Kidney epithelial cell (primary cell): Measurements from ENCODE around the gene TBCB. TPM values are rescaled to one million over a fixed set of nuclear protein-coding genes. Genes with fewer than 3 reads are reported as not detected.
A peak's percentile ranks its signal among the peaks of the same experiment; 100 is the strongest.
"Not testable (repeated sequence)": the region's sequence is repeated elsewhere in the genome, so short reads cannot be mapped to it uniquely, and the experiment has no call there.

Experiments
- DNase-seq: peaks from one replicate; pipeline ENCODE4 v3.0.0-alpha.2; 2010; ENCODE audit warnings: low read depth
- H3K27me3 ChIP-seq: 2 replicates; pipeline ENCODE4 v1.6.0; 2011; ENCODE audit warnings: low read length; ENCODE audit not compliant: control insufficient read depth, insufficient read depth
- H3K36me3 ChIP-seq: 2 replicates; pipeline ENCODE4 v1.5.1; 2011; ENCODE audit warnings: low read length; ENCODE audit not compliant: control insufficient read depth, insufficient read depth
- H3K4me3 ChIP-seq: 2 replicates; pipeline ENCODE4 v1.5.1; 2011; ENCODE audit warnings: low read depth, mild to moderate bottlenecking, control low read depth, low read length
- total RNA-seq: library from RNA; depleted of rRNA; stranded (reverse); fragments of >200 nt; gene quantifications from 2 replicates; pipeline ENCODE4 v1.2.3, GENCODE V29; 2015
- TF ChIP-seq, protein P1 (sequence below): IDR thresholded peaks from 2 replicates; pipeline ENCODE4 v1.5.1; 2011; ENCODE audit warnings: mild to moderate bottlenecking, moderate library complexity, low read length, control low read depth, inconsistent platforms; ENCODE audit not compliant: insufficient read depth, poor library complexity, severe bottlenecking

Gene TBCB, protein sequence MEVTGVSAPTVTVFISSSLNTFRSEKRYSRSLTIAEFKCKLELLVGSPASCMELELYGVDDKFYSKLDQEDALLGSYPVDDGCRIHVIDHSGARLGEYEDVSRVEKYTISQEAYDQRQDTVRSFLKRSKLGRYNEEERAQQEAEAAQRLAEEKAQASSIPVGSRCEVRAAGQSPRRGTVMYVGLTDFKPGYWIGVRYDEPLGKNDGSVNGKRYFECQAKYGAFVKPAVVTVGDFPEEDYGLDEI
- 337 and 371 TPM in 2 replicates for total RNA-seq

DNA sequence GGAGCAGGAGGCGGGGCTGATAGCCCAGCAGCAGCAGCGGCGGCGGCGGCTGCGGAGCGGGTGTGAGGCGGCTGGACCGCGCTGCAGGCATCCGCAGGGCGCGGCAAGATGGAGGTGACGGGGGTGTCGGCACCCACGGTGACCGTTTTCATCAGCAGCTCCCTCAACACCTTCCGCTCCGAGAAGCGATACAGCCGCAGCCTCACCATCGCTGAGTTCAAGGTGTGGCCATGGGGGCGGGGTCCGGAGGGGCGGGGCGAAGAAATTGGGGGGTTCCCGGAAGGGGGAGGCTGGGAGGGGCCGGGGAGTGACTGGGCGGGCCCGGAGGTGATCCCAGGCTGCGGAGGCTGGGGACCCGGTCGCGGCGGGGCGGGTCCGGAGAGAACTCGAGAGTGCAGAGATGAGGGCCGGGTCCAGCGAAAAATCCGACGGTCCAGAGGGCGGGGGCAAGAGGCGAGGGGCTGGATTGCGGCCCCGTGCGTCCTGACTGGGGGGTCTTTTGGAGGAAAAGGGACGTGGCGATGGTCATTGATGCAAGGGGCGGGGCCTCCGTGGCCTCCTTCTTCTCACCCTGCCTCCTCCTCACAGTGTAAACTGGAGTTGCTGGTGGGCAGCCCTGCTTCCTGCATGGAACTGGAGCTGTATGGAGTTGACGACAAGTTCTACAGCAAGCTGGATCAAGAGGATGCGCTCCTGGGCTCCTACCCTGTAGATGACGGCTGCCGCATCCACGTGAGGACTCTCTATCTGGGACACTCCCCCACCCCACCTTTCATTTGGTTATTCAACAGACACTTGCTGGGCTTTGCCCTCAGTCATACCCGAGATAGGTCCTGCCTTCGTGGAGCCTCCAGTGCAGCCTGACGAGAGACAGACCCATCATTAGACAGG, at the start of gene TBCB:
Gene TBCB, plus strand, starts transcription at position 16 of the 891 bp plus-strand sequence. Its CDS starts 93 bp downstream, at position 109.
- DNase-seq: no peak
- H3K27me3 ChIP-seq: no peaks in the 10 kb centered on the region
- TF ChIP-seq, protein P1, sequence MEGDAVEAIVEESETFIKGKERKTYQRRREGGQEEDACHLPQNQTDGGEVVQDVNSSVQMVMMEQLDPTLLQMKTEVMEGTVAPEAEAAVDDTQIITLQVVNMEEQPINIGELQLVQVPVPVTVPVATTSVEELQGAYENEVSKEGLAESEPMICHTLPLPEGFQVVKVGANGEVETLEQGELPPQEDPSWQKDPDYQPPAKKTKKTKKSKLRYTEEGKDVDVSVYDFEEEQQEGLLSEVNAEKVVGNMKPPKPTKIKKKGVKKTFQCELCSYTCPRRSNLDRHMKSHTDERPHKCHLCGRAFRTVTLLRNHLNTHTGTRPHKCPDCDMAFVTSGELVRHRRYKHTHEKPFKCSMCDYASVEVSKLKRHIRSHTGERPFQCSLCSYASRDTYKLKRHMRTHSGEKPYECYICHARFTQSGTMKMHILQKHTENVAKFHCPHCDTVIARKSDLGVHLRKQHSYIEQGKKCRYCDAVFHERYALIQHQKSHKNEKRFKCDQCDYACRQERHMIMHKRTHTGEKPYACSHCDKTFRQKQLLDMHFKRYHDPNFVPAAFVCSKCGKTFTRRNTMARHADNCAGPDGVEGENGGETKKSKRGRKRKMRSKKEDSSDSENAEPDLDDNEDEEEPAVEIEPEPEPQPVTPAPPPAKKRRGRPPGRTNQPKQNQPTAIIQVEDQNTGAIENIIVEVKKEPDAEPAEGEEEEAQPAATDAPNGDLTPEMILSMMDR: no peak
- peak within 1 kb of the TSS; percentile 74 for H3K4me3 ChIP-seq
- no peaks in the 10 kb centered on the region for H3K36me3 ChIP-seq

DNA sequence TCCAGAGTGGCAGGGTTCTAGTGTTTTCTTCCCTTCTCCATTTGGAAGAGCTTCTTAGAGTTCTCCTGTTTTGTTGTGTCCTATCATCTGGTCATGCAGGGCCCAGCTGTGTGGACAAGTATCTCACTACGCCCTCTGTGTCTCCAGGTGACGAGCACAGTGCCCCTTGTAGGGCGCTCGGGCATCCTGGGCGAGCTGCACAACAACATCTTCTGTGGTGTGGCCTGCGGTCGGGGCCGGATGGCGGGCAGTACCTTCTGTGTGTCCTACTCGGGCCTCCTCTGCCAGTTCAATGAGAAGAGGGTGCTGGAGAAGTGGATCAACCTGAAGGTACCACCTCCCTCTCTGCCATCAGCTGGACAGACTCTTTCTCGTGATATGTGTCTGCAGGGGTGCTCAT, 47.6 kb upstream of the TBCB start:
- DNase-seq: no peak
- Histone ChIP-seq H3K4me3 (no peak overlapping the region), H3K36me3 (no peaks in the 10 kb centered on the region), H3K27me3 (no peaks in the 10 kb centered on the region)
- TF ChIP-seq, protein P1: no peak

DNA sequence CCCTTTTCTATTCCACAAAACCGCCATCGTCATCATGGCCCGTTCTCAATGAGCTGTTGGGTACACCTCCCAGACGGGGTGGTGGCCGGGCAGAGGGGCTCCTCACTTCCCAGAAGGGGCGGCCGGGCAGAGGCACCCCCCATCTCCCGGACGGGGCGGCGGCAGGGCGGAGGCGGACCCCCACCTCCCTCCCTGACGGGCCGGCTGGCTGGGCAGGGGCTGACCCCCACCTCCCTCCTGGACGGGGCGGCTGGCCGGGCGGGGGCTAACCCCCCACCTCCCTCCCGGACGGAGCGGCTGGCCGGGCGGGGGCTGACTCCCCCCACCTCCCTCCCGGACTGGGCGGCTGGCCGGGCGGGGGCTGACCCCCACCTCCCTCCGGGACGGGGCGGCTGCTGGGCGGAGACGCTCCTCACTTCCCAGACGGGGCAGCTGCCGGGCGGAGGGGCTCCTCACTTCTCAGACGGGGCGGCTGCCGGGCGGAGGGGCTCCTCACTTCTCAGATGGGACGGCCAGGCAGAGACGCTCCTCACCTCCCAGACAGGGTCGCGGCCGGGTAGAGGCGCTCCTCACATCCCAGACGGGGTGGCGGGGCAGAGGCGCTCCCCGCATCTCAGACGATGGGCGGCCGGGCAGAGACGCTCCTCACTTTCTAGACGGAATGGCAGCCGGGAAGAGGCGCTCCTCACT, 46.3 kb upstream of the TBCB start:
- DNase-seq, H3K27me3 ChIP-seq, H3K36me3 ChIP-seq, H3K4me3 ChIP-seq: not testable (repeated sequence)

DNA sequence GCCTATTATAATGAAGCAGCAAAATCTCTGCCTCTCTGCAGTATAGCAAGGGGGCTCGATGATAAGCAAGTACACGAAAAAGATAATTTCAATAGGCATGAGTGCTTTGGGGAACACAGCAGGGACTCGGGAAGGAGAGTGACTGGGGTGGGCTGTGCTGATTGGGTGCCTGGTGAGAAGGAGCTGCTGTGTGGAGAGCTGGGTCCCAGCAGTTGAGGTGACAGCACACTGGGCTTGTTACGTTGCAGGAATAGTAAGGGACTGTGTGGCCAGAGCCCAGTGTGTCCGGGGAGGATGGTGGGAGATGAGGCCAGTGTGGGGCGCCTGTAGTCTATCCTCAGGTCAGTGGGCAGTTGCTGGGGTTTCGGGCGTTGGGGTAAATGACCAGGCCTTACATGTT, 43.2 kb upstream of the TBCB start:
- H3K27me3 ChIP-seq: no peaks in the 10 kb centered on the region
- no peak overlapping the region for H3K4me3 ChIP-seq
- TF ChIP-seq, protein P1: no peak
- no peak for DNase-seq
- H3K36me3 ChIP-seq: no peaks in the 10 kb centered on the region

DNA sequence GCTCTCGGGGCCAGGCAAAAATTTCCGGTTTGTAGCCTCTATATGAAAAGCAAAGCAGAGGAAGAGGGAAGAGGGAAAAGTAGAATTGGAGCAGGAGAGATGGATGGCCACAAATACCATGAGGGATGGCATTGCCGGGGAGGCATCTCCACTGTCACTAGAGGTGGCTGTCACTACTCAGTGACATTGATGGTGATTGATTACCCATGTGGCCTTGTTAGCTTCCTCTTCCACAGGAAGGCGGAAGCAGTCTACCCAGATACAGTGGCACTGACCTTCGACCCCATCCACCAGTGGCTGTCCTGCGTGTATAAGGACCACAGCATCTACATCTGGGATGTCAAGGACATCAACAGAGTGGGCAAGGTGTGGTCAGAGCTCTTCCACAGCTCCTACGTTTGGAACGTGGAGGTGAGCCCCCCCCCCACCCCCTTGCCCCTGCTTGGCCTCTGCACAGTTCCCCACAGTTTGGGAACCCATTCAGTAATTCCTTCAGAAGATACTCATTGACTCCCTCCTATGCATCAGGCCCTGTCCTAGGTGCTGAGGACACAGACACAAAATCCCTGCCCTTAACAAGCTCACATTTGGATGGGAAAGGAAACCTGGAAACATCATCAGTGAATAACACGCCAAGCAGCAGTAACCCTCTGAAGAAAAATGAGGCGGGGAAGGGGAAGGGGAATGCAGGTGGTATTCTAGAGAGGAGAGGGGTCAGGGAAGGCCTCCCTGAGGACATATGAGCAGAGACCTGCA, 42.0 kb upstream of the TBCB start:
- no peak for DNase-seq
- no peaks in the 10 kb centered on the region for H3K27me3 ChIP-seq
- no peaks in the 10 kb centered on the region for H3K36me3 ChIP-seq
- H3K4me3 ChIP-seq: no peak overlapping the region
- TF ChIP-seq, protein P1: no peak
